ENCODE results near the gene UGT1A9.

UGT1A9 gene

GRCh38 chr2:233791883-233792329 lies 120.2 kb downstream of the UGT1A9 start:
- no peak for DNase-seq (ENCODE audit: low read depth)
- TF ChIP-seq, protein P1, sequence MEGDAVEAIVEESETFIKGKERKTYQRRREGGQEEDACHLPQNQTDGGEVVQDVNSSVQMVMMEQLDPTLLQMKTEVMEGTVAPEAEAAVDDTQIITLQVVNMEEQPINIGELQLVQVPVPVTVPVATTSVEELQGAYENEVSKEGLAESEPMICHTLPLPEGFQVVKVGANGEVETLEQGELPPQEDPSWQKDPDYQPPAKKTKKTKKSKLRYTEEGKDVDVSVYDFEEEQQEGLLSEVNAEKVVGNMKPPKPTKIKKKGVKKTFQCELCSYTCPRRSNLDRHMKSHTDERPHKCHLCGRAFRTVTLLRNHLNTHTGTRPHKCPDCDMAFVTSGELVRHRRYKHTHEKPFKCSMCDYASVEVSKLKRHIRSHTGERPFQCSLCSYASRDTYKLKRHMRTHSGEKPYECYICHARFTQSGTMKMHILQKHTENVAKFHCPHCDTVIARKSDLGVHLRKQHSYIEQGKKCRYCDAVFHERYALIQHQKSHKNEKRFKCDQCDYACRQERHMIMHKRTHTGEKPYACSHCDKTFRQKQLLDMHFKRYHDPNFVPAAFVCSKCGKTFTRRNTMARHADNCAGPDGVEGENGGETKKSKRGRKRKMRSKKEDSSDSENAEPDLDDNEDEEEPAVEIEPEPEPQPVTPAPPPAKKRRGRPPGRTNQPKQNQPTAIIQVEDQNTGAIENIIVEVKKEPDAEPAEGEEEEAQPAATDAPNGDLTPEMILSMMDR (conservative IDR thresholded peaks at IDR 0.05; ENCODE audit: low read depth, low read length), result no peak
- no peak overlapping the region for H3K4me3 ChIP-seq (ENCODE audit: low read length)

GRCh38 chr2:233792720-233793119 lies 121.0 kb downstream of the UGT1A9 start:
- no peak for DNase-seq (ENCODE audit: low read depth)
- H3K4me3 ChIP-seq (ENCODE audit: low read length), result no peak overlapping the region
- TF ChIP-seq, protein P1 (conservative IDR thresholded peaks at IDR 0.05; ENCODE audit: low read depth, low read length), result no peak

GRCh38 chr2:233793465-233794127 lies 121.9 kb downstream of the UGT1A9 start:
- TF ChIP-seq, protein P1 (conservative IDR thresholded peaks at IDR 0.05; ENCODE audit: low read depth, low read length), result no peak
- no peak overlapping the region for H3K4me3 ChIP-seq (ENCODE audit: low read length)
- no peak for DNase-seq (ENCODE audit: low read depth)

DNA sequence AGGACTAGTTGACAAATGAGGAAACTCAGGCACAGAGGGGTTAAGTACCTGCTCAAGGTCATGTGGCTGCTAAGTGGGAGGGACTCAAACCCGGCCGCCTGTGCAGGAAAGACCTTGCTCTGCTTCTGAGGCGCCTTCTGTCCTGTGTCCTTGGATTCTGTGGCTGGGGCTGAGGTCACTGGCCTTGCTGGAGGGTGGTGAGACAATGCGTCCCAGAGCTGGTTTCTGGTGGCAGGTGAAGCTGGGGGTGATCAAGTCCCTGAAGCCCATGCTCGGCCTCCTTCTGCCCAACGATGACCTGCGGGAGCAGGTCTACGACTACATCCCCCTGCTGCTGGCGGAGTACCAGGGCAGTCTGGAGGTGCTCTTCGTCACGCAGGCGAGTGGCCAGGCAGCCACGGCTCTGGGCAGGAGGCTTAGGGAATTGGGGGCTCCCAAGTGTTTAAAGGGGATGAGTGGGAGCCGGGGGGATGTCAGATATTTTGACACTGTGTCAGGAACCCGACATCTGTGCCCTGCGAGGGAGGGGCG lies 122.5 kb downstream of the UGT1A9 start:
- no peak overlapping the region for H3K4me3 ChIP-seq (ENCODE audit: low read length)
- DNase-seq (ENCODE audit: low read depth), result no peak
- TF ChIP-seq, protein P1 (conservative IDR thresholded peaks at IDR 0.05; ENCODE audit: low read depth, low read length), result no peak

GRCh38 chr2:233795735-233796171 lies 124.1 kb downstream of the UGT1A9 start:
- no peak overlapping the region for H3K4me3 ChIP-seq (ENCODE audit: low read length)
- DNase-seq (ENCODE audit: low read depth), result no peak
- TF ChIP-seq, protein P1 (conservative IDR thresholded peaks at IDR 0.05; ENCODE audit: low read depth, low read length), result no peak

- no peak for DNase-seq (ENCODE audit: low read depth)
- H3K4me3 ChIP-seq (ENCODE audit: low read length), result no peak overlapping the region
- TF ChIP-seq, protein P1 (conservative IDR thresholded peaks at IDR 0.05; ENCODE audit: low read depth, low read length), result no peak
Measured at GRCh38 chr2:233796254-233796653, 124.6 kb downstream of the UGT1A9 start.
